GM23248 (cell line): ENCODE data around the gene ABLIM2. TPM values are rescaled to one million over a fixed set of nuclear protein-coding genes. Genes with fewer than 3 reads are reported as not detected.

ENCODE experiments used
- DNase-seq: peaks from one replicate; pipeline ENCODE4 v3.0.0-alpha.2; 2015
- H2AFZ ChIP-seq: fragments of 200-600 bp; sonication (generic); 2 replicates; pipeline ENCODE4 v1.6.1; 2016; ENCODE audit warnings: antibody characterized with exemption
- H3F3A ChIP-seq: fragments of 200-600 bp; sonication (generic); 2 replicates; pipeline ENCODE4 v1.6.1; 2016; ENCODE audit warnings: mild to moderate bottlenecking, antibody characterized with exemption, mixed run types; ENCODE audit not compliant: insufficient read depth
- H3K27ac ChIP-seq: fragments of 200-600 bp; sonication (generic); 2 replicates; pipeline ENCODE4 v1.5.1; 2016; ENCODE audit warnings: mild to moderate bottlenecking
- H3K27me3 ChIP-seq: fragments of 200-600 bp; sonication (generic); replicated peaks from 2 replicates; pipeline ENCODE4 v1.6.1; 2016; ENCODE audit warnings: mild to moderate bottlenecking; ENCODE audit not compliant: insufficient read depth
- H3K36me3 ChIP-seq: fragments of 200-600 bp; sonication (generic); 2 replicates; pipeline ENCODE4 v1.6.1; 2016; ENCODE audit warnings: low read depth, mild to moderate bottlenecking
- H3K4me1 ChIP-seq: fragments of 200-600 bp; sonication (generic); 2 replicates; pipeline ENCODE4 v1.6.1; 2016; ENCODE audit warnings: mild to moderate bottlenecking; ENCODE audit not compliant: insufficient read depth
- H3K4me2 ChIP-seq: fragments of 200-600 bp; sonication (generic); one replicate; pipeline ENCODE4 v1.6.1; 2016; ENCODE audit warnings: mild to moderate bottlenecking; ENCODE audit not compliant: unreplicated experiment
- H3K4me3 ChIP-seq: fragments of 200-600 bp; sonication (generic); 2 replicates; pipeline ENCODE4 v1.5.1; 2016; ENCODE audit warnings: mild to moderate bottlenecking
- H3K79me2 ChIP-seq: fragments of 200-600 bp; sonication (generic); 2 replicates; pipeline ENCODE4 v1.6.1; 2016; ENCODE audit warnings: mild to moderate bottlenecking; ENCODE audit not compliant: insufficient read depth
- H3K9ac ChIP-seq: fragments of 200-600 bp; sonication (generic); 2 replicates; pipeline ENCODE4 v1.6.1; 2016; ENCODE audit warnings: mild to moderate bottlenecking
- H3K9me2 ChIP-seq: fragments of 200-600 bp; sonication (generic); 2 replicates; pipeline ENCODE4 v1.6.1; 2016; ENCODE audit warnings: mixed run types, mild to moderate bottlenecking, moderate library complexity; ENCODE audit not compliant: insufficient read depth
- H3K9me3 ChIP-seq: fragments of 200-600 bp; sonication (generic); one replicate; pipeline ENCODE4 v1.6.1; 2017; ENCODE audit warnings: low read depth
- H4K20me1 ChIP-seq: fragments of 200-600 bp; sonication (generic); 2 replicates; pipeline ENCODE4 v1.6.0; 2016; ENCODE audit not compliant: insufficient read depth
- EZH2 ChIP-seq: fragments of 200-600 bp; sonication (generic); IDR thresholded peaks from 2 replicates; pipeline ENCODE4 v1.6.1; 2018; ENCODE audit warnings: antibody characterized with exemption, mild to moderate bottlenecking; ENCODE audit not compliant: insufficient read depth, poor library complexity, severe bottlenecking
- EZH2phosphoT487 ChIP-seq: fragments of 200-600 bp; sonication (generic); IDR thresholded peaks from 2 replicates; pipeline ENCODE4 v1.6.1; 2018; ENCODE audit warnings: antibody characterized with exemption, moderate library complexity, mild to moderate bottlenecking, low read depth; ENCODE audit not compliant: insufficient read depth
- WGBS, 2 experiments: methylation state at CpG; one replicate each; pipeline ENCODE4 v1.1.6; 2015 to 2017; ENCODE audit warnings: low lambda C conversion rate in 2 of 2, low coverage in 1 of 2; ENCODE audit errors: missing lambda C conversion rate in 2 of 2; 5-methylcytosine and 5-hydroxymethylcytosine counted together
- in situ Hi-C: fragments of 300-500 bp; cut with MboI; formaldehyde crosslinking; loops from 2 replicates; pipeline ENCODE4 v1.15.0; 2020
- polyA plus RNA-seq: library from polyadenylated mRNA; unstranded; fragments of >200 nt; fragmentation: Nextera tagmentation; extraction: Ambion mirVana; gene quantifications from 2 replicates; pipeline ENCODE4 v1.2.1, GENCODE V29; 2016
- total RNA-seq: library from RNA; depleted of rRNA; stranded (reverse); fragments of >200 nt; shearing (Covaris generic); gene quantifications from 2 replicates; pipeline ENCODE4 v1.2.3, GENCODE V29; 2014

The ABLIM2 gene
- total and polyA plus RNA-seq, 2 experiments from 2014 or later, result not detected

DNA sequence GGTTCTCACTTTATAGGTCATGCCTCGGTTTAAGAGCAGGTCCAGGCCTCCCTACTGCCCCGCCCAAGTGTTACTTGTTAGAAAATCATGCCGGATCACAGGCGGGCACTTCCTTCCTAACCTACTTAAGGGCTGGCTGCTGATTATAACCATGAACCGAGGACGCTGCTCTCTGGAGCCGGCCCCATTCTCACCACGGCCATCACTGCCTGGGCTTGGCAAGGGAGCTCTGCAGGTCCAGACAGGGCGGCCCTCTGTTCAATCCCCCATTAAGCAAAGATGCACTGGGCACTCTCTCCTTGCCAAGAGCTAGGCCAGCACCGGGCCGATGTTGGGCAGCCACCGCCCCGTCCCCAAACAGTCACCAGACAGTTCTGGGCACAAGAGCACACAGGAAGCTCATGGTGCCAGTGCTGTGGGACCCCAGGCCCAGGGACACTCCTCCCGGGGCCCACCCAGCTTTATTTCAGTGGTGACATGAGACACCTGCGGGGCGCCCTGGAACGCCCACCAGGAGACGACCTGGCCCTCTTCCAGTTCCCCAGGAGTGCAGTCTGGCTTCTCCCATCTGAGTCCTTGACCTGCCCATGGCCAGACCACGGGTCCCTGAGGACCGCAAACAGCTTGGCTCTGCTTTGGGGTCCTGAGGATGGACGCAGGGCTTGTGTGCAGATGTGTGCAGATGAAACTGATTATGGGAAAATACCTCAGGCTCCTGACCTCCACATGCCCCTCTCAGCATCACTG, 44.0 kb downstream of the ABLIM2 start:
- Histone ChIP-seq H3K4me3 (no peak overlapping the region), H3K79me2 (no peaks in the 10 kb centered on the region), H3F3A (no peaks in the 10 kb centered on the region), H2AFZ (no peak overlapping the region), H3K4me1 (no peaks in the 10 kb centered on the region), H3K36me3 (no peaks in the 10 kb centered on the region), H3K27ac (no peak overlapping the region), H3K27me3 (peaks cover 60% of the 10 kb centered on the region), H4K20me1 (no peaks in the 10 kb centered on the region), H3K9me3 (no peaks in the 10 kb centered on the region), H3K4me2 (no peak overlapping the region), H3K9ac (no peak overlapping the region), H3K9me2 (no peaks in the 10 kb centered on the region)
- TF ChIP-seq EZH2 (no peak), EZH2phosphoT487 (no peak)
- in situ Hi-C loops, result no loop called here
- 43 to 48% methylated on average over 20 to 21 of the region's 21 CpGs for WGBS, 2 experiments
- DNase-seq, result no peak

GRCh38 chr4:8113611-8114377, 44.8 kb downstream of the ABLIM2 start:
- no peak for DNase-seq
- H3K4me1 ChIP-seq, result no peaks in the 10 kb centered on the region

DNA sequence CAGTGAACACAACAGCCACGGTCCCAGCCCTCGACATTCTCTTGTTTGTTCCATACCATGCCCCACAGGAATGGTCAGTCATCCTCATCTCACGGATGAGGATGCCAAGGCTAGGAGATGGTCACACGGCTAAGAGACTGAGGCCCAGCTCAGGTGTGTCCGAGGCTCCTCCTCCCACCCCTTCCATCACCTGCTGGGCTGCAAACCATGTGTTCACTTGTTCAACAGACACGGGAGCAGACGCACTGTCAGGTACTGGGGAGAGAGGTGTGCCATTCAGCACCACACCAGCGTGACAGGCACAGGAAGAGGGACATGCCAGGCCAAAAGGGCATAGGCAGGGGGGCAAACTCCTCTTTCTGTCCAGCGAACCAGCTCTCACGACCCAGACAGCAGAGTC, 45.9 kb downstream of the ABLIM2 start:
- Histone ChIP-seq H2AFZ (no peak overlapping the region), H3K9me2 (no peaks in the 10 kb centered on the region), H4K20me1 (no peaks in the 10 kb centered on the region), H3K27ac (no peak overlapping the region), H3K4me1 (no peaks in the 10 kb centered on the region), H3K9ac (no peak overlapping the region), H3F3A (no peaks in the 10 kb centered on the region), H3K79me2 (no peaks in the 10 kb centered on the region), H3K9me3 (no peaks in the 10 kb centered on the region), H3K4me2 (no peak overlapping the region), H3K36me3 (no peaks in the 10 kb centered on the region), H3K4me3 (no peak overlapping the region), H3K27me3 (peaks cover 75% of the 10 kb centered on the region)
- in situ Hi-C loops, result no loop called here
- 64 to 66% methylated on average over 10 of the region's 10 CpGs for WGBS, 2 experiments
- TF ChIP-seq EZH2, result no peak
- TF ChIP-seq EZH2phosphoT487, result no peak
- DNase-seq, result no peak

More at GRCh38 chr4:8113611-8114377, 44.8 kb downstream of the ABLIM2 start:
- TF ChIP-seq EZH2phosphoT487 (no peak), EZH2 (no peak)
- no peaks in the 10 kb centered on the region for H3K9me3 ChIP-seq
- no peak overlapping the region for H3K4me3 ChIP-seq
- H3F3A ChIP-seq, result no peaks in the 10 kb centered on the region
- no peaks in the 10 kb centered on the region for H3K9me2 ChIP-seq
- H3K27me3 ChIP-seq, result peaks cover 67% of the 10 kb centered on the region
- H3K4me2 ChIP-seq, result no peak overlapping the region
- H3K27ac ChIP-seq, result no peak overlapping the region
- 42 to 49% methylated on average over 14 to 15 of the region's 15 CpGs for WGBS, 2 experiments
- in situ Hi-C loops, result no loop called here
- H4K20me1 ChIP-seq, result no peaks in the 10 kb centered on the region
- H3K9ac ChIP-seq, result no peak overlapping the region
- no peaks in the 10 kb centered on the region for H3K79me2 ChIP-seq
- H3K36me3 ChIP-seq, result no peaks in the 10 kb centered on the region
- H2AFZ ChIP-seq, result no peak overlapping the region

- Histone ChIP-seq H3K27me3 (peaks cover 80% of the 10 kb centered on the region), H4K20me1 (no peaks in the 10 kb centered on the region), H3K4me3 (no peak overlapping the region), H3K27ac (no peak overlapping the region), H3K4me2 (no peak overlapping the region), H3K4me1 (no peaks in the 10 kb centered on the region), H3K79me2 (no peaks in the 10 kb centered on the region), H3F3A (no peaks in the 10 kb centered on the region), H3K9ac (no peak overlapping the region), H3K9me2 (no peaks in the 10 kb centered on the region), H2AFZ (no peak overlapping the region), H3K36me3 (no peaks in the 10 kb centered on the region), H3K9me3 (no peaks in the 10 kb centered on the region)
- 42 to 49% methylated on average over 9 of the region's 9 CpGs for WGBS, 2 experiments
- DNase-seq, result no peak
- in situ Hi-C loops, result no loop called here
- TF ChIP-seq EZH2 (no peak), EZH2phosphoT487 (no peak)
These were observed 46.5 kb downstream of the ABLIM2 start for GRCh38 chr4:8112036-8112576.
